ENCODE measurements around the gene PCDH7.

The PCDH7 gene

GRCh38 chr4:30720021-30720660 lies at the start of gene PCDH7:
Gene PCDH7, plus strand, starts transcription at chr4:30720369. Its CDS starts 1,054 bp downstream, at chr4:30721423.
- DNase-seq (ENCODE audit: low spot score) = no peak

DNA sequence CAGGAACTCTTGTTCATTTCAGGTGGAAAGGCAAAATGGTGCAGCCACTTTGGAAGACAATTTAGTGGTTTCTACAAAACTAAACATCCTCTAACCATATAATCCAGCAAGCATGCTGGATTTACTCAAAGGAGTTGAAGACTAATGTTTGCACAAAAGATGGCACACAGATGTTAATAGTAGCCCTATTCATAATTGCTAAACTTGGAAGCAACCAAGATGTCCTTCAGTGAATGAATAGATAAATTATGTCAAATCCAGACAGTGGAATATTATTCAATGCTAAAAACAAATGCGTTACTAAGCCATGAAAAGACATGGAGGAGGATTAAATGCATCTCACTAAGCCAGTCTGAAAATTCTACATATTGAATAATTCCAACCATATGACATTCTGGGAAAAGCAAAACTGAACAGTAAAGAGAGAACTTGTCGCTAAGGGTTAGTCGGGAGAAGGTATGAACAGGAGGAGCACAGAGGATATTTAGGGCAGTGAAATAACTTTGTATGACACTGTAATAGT lies 48.2 kb upstream of the PCDH7 start:
- DNase-seq (ENCODE audit: low spot score) = no peak

- no peak for DNase-seq (ENCODE audit: low spot score)
Measured at GRCh38 chr4:30696191-30696590, 24.0 kb upstream of the PCDH7 start.

GRCh38 chr4:30714408-30715031 lies 5.6 kb upstream of the PCDH7 start:
- DNase-seq (ENCODE audit: low spot score) = no peak

DNA sequence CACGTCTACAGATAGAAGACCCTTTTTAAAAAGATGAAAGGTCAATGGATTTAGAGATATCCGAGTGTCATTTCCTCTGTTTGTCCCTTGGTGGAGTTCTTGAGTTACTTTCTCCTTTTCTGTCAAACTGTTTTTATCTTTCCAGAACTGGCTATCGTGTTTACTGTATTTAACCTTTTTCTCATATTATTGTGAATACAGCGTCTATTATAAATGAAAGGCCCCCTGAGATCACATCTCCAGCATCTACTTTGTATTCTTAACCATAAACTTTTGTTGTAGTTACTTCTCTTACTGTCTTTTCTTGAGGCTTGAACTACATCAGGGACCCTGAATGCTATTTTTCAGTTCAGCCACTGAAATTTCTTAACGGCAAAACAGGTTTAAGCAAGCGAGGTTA lies 4.0 kb upstream of the PCDH7 start:
- DNase-seq (ENCODE audit: low spot score) = no peak

DNA sequence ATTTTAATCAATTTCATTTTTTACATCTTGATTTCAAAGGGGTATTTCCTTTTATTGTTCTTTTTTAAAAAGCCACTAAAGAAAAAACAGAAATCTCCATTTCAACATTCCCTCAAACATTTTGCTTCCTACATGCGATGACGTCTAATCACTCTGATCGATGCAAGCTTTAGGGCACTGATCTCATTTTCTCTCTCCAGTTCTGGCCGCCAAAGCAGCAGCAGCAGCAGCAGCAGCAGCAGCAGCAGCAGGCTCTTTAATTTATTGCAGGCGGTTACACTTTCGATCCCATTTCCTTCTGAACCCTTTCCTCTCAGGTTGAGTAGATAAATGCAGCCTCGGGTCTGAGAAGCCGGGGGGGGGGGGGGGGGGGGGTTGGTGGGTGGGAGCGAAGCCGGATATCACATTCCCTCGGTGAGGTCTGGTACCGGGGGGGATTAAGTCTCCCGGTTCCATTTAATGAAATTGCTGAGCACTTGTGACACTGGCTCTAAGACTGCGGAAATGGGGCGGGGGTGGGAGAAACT lies 3.4 kb upstream of the PCDH7 start:
- DNase-seq (ENCODE audit: low spot score) = no peak

DNA sequence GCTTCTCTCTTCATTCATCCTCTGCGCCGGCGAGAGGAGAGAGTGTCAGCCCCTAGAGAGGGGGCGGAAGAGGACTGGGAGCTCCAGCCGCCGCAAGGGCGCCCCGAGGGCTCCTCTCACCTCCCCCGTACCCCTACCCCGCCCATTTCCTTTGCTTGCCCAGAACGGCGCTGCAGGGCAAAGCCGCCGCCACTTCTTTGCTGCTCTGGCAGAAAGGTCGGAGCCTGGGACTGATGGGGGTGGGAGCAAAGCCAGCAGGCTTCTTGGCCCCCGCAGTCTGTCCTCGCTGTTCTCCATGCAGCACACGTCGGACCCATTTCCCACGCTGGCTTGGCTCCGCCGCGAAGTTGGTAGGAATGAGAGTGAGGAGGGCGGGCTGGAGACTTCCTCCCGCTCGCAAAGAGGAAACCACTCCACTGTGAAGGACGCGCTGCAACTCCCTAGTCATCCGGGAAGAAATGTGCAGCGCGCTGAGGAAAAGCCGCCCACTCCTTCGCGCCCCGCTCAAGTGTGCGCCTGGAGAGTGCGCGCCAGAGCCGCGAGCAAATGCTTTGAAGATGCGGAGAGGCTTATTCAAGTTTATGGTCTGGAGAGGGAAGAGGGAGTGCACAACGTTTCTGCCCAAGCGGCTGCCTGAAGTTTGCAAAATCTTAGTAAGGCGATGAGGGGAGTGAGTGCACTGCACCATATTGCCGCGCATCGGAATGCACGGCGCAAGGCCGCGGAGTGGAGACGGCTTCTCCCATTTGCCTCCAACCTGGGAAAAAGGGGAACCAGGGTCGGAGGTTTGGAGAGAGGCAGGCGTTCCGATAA lies 2.8 kb upstream of the PCDH7 start:
- DNase-seq (ENCODE audit: low spot score) = no peak

- no peak for DNase-seq (ENCODE audit: low spot score)
Measured at GRCh38 chr4:30718021-30718542, 2.1 kb upstream of the PCDH7 start.

GRCh38 chr4:30718641-30719453 lies 1.3 kb upstream of the PCDH7 start:
- no peak for DNase-seq (ENCODE audit: low spot score)

GRCh38 chr4:30719454-30720020 lies 632 bp upstream of the PCDH7 start:
- DNase-seq (ENCODE audit: low spot score) = no peak

- DNase-seq (ENCODE audit: low spot score) = no peak
Measured at GRCh38 chr4:30720661-30721184, 554 bp downstream of the PCDH7 start.

DNA sequence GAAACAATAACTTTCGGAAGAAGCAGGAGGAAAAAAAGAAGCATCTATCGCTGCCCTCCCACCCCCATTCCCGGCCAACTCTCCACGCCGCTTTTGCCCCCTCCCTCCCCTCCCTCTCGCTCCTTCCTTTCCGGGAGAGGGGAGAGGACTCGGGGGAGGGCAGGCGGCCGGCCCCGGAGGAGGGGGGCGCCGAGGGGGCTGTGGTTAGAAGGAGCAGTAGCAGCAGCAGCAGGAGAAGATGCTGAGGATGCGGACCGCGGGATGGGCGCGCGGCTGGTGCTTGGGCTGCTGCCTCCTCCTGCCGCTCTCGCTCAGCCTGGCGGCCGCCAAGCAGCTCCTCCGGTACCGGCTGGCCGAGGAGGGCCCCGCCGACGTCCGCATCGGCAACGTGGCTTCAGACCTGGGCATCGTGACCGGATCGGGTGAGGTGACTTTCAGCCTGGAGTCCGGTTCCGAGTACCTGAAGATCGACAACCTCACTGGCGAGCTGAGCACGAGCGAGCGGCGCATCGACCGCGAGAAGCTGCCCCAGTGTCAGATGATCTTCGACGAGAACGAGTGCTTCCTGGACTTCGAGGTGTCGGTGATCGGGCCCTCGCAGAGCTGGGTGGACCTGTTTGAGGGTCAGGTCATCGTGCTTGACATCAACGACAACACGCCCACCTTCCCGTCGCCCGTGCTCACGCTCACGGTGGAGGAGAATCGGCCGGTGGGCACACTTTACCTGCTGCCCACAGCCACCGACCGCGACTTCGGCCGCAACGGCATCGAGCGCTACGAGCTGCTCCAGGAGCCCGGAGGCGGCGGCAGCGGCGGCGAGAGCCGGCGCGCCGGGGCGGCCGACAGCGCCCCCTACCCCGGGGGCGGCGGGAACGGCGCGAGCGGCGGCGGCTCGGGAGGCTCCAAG lies 1.3 kb downstream of the PCDH7 start:
- DNase-seq (ENCODE audit: low spot score) = no peak

- no peak for DNase-seq (ENCODE audit: low spot score)
Measured at GRCh38 chr4:30722092-30722358, 1.9 kb downstream of the PCDH7 start.

GRCh38 chr4:30722359-30723200 lies 2.4 kb downstream of the PCDH7 start:
- no peak for DNase-seq (ENCODE audit: low spot score)

- no peak for DNase-seq (ENCODE audit: low spot score)
Measured at GRCh38 chr4:30723201-30723955, 3.2 kb downstream of the PCDH7 start.

GRCh38 chr4:30724247-30724646 lies 4.1 kb downstream of the PCDH7 start:
- DNase-seq (ENCODE audit: low spot score) = no peak

GRCh38 chr4:30725562-30725961 lies 5.4 kb downstream of the PCDH7 start:
- no peak for DNase-seq (ENCODE audit: low spot score)

- no peak for DNase-seq (ENCODE audit: low spot score)
Measured at GRCh38 chr4:30726090-30726675, 6.0 kb downstream of the PCDH7 start.
